Heart left ventricle (tissue), 16 donors: ENCODE measurements around the gene ABCC11. TPM values are rescaled to one million over a fixed set of nuclear protein-coding genes. Genes with fewer than 3 reads are reported as not detected.

ENCODE experiments used
- ATAC-seq, 4 donors: fragments of 200-7000 bp; cut with Tn5 transposase; one replicate each; pipeline ENCODE4 v1.9.1; 2020 to 2022; ENCODE audit warnings: moderate library complexity in 4 of 4, mild to moderate bottlenecking in 3 of 4, moderate number of reproducible peaks in 1 of 4
- DNase-seq, 5 donors: peaks; one replicate each; pipeline ENCODE4 v3.0.0-alpha.2; 2020
- H3K27ac ChIP-seq, 12 donors: fragments of 200-600 bp; sonication (generic) in 4 of 12; one replicate each; pipeline versions ENCODE4 v1.5.0 to v1.8.0; 2016 to 2022; ENCODE audit warnings: mild to moderate bottlenecking in 2 of 12
- H3K27me3 ChIP-seq, 9 donors: fragments of 200-600 bp; sonication (generic) in 2 of 9; one replicate each; pipeline versions ENCODE4 v1.5.1 to v1.8.0; 2016 to 2022; ENCODE audit warnings: mild to moderate bottlenecking in 3 of 9
- H3K36me3 ChIP-seq, 9 donors: fragments of 200-600 bp; sonication (generic) in 2 of 9; one replicate each; pipeline versions ENCODE4 v1.5.0 to v1.8.0; 2018 to 2022; ENCODE audit warnings: mild to moderate bottlenecking in 2 of 9
- H3K4me1 ChIP-seq, 12 donors: fragments of 200-600 bp; sonication (generic) in 4 of 12; one replicate each; pipeline versions ENCODE4 v1.5.0 to v1.8.0; 2016 to 2022; ENCODE audit warnings: mild to moderate bottlenecking in 3 of 12
- H3K4me3 ChIP-seq, 12 donors: fragments of 200-600 bp; sonication (generic) in 4 of 12; one replicate each; pipeline versions ENCODE4 v1.5.0 to v1.8.0; 2017 to 2022; ENCODE audit warnings: mild to moderate bottlenecking in 9 of 12, moderate library complexity in 4 of 12
- H3K9me3 ChIP-seq, 12 donors: fragments of 200-600 bp; sonication (generic) in 4 of 12; one replicate each; pipeline versions ENCODE4 v1.5.0 to v1.8.0; 2016 to 2022; ENCODE audit warnings: mild to moderate bottlenecking in 1 of 12
- CTCF ChIP-seq, 12 donors: fragments of 200-600 bp; sonication (generic) in 4 of 12; IDR thresholded peaks; one replicate each; pipeline versions ENCODE4 v1.5.0 to v1.8.0; 2018 to 2022; ENCODE audit warnings: antibody characterized with exemption in 12 of 12, mild to moderate bottlenecking in 5 of 12
- POLR2A ChIP-seq, 2 donors: fragments of 450-650 bp; IDR thresholded peaks; one replicate each; pipeline ENCODE4 v1.6.1; 2017; ENCODE audit warnings: antibody characterized with exemption in 2 of 2, mild to moderate bottlenecking in 2 of 2, moderate library complexity in 2 of 2
- WGBS, 4 donors: extraction: QIAGEN DNeasy Blood & Tissue Kit in 2 of 4; methylation state at CpG; one replicate each; pipeline versions ENCODE4 v1.1.5 to v1.1.7; 2013 to 2018; 5-methylcytosine and 5-hydroxymethylcytosine counted together
- intact Hi-C, 10 donors: fragments of 100-400 bp; cut with DNase I; formaldehyde crosslinking; loops; one replicate each; pipeline versions ENCODE4 v1.11.1 to v1.14.2; 2022
- polyA plus RNA-seq, 2 donors: library from polyadenylated mRNA; stranded (reverse); fragments of 200-250 nt; gene quantifications; one replicate each; pipeline ENCODE4 v1.2.3, GENCODE V29; 2013
- total RNA-seq, 9 donors: library from RNA; depleted of rRNA in 2 of 9; stranded (reverse); fragments of >200 nt in 2 of 9; fragmentation: NEBNext Ultra II Directional in 3 of 9; extraction: Animal tissue kit (Norgen Biotek cat#: 25700) in 3 of 9; gene quantifications; one replicate each; pipeline versions ENCODE4 v1.1.0 to v1.2.4, GENCODE V29; 2016 to 2023
- donor health status: ischemic (EF 13 %, LVEDD 7.1; RV severe dilation, severe dysfunction).
- donor health status: healthy with polysubstance abuse.
- donor health status: DM: no; HTN: yes; CAD: no.
- donor health status: DM: no; HTN: no; CAD: no.
- donor health status: ischemic (EF 25% LVEDD 6.9; RV normal size, moderate dysfunction).
- donor health status: ischemic (EF 25% LVEDD 5.7; RV mildly dilated, moderate dysfunction).
- donor health status: healthy.
- donor health status: DM: yes; HTN: yes; CAD: no.
- donor health status: ischemic (EF 35%, LVEDD 5.7; RV mildly dilated, moderate dysfunction).
- donor health status: nonischemic (EF 11% LVEDD 7.7; RV severe dilation, severe dysfunction).
- donor health status: DM: yes; HTN: yes; CAD: no.
- donor health status: PGD.
- donor health status: ischemic (EF 29% LVEDD 5.4; RV normal size, mild dysfunction).
- donor health status: nonischemic (EF 23%, LVEDD 6.1; RV moderate dilation, normal function).

Gene ABCC11
- total and polyA plus RNA-seq, 11 donors: 0.03 to 0.48 (median 0.20) TPM; not detected in 6

- no peak for TF ChIP-seq CTCF (IDR thresholded peaks at IDR 0.05)
- TF ChIP-seq POLR2A (IDR thresholded peaks at IDR 0.05): no peak
- H3K27ac ChIP-seq: no peak overlapping the region
- WGBS, 4 donors: 80 to 84% (median 82%) methylated on average over 5 of the region's 5 CpGs
- no peak overlapping the region for H3K4me3 ChIP-seq
- H3K36me3 ChIP-seq: no peaks in the 10 kb centered on the region
- H3K27me3 ChIP-seq: no peaks in the 10 kb centered on the region
- DNase-seq (no peak), ATAC-seq (no peak)
- no peaks in the 10 kb centered on the region for H3K9me3 ChIP-seq
- H3K4me1 ChIP-seq: no peaks in the 10 kb centered on the region
- intact Hi-C loops: no loop called here
Measured at GRCh38 chr16:48225456-48225855, 21.9 kb downstream of the ABCC11 start.

- DNase-seq: no peak
- ATAC-seq: no peak
- no peak overlapping the region for H3K27ac ChIP-seq
- H3K9me3 ChIP-seq: no peaks in the 10 kb centered on the region
- no peaks in the 10 kb centered on the region for H3K36me3 ChIP-seq
- H3K27me3 ChIP-seq: no peaks in the 10 kb centered on the region
- no peak overlapping the region for H3K4me3 ChIP-seq
- no peaks in the 10 kb centered on the region for H3K4me1 ChIP-seq
- TF ChIP-seq POLR2A (IDR thresholded peaks at IDR 0.05): no peak
- no peak for TF ChIP-seq CTCF (IDR thresholded peaks at IDR 0.05)
- 86 to 95% (median 92%) methylated on average over 4 of the region's 4 CpGs for WGBS, 4 donors
- intact Hi-C loops: no loop called here
Measured at GRCh38 chr16:48223490-48223889, 23.8 kb downstream of the ABCC11 start.

GRCh38 chr16:48220891-48221290, 26.4 kb downstream of the ABCC11 start:
- H3K27me3 ChIP-seq: no peaks in the 10 kb centered on the region
- intact Hi-C loops: no loop called here
- no peak overlapping the region for H3K27ac ChIP-seq
- WGBS, 4 donors: 72 to 83% (median 78%) methylated on average over 3 of the region's 3 CpGs
- no peak overlapping the region for H3K4me3 ChIP-seq
- ATAC-seq (no peak), DNase-seq (no peak)
- TF ChIP-seq POLR2A (IDR thresholded peaks at IDR 0.05): no peak
- no peak for TF ChIP-seq CTCF (IDR thresholded peaks at IDR 0.05)
- H3K36me3 ChIP-seq: no peaks in the 10 kb centered on the region
- no peaks in the 10 kb centered on the region for H3K9me3 ChIP-seq
- H3K4me1 ChIP-seq: no peaks in the 10 kb centered on the region

GRCh38 chr16:48218473-48218872, 28.9 kb downstream of the ABCC11 start:
- 82 to 91% (median 86%) methylated on average over 3 of the region's 3 CpGs for WGBS, 4 donors
- ATAC-seq: no peak
- Histone ChIP-seq H3K4me1 (no peaks in the 10 kb centered on the region), H3K27me3 (no peaks in the 10 kb centered on the region), H3K36me3 (no peaks in the 10 kb centered on the region), H3K27ac (no peak overlapping the region), H3K4me3 (no peak overlapping the region), H3K9me3 (no peaks in the 10 kb centered on the region)
- no peak for DNase-seq
- TF ChIP-seq CTCF (IDR thresholded peaks at IDR 0.05): no peak
- no peak for TF ChIP-seq POLR2A (IDR thresholded peaks at IDR 0.05)
- intact Hi-C loops: no loop called here
